ENCODE measurements around the gene BRAF.
"Not testable (repeated sequence)": the region's sequence is repeated elsewhere in the genome, so short reads cannot be mapped to it uniquely, and the experiment has no call there.

DNA sequence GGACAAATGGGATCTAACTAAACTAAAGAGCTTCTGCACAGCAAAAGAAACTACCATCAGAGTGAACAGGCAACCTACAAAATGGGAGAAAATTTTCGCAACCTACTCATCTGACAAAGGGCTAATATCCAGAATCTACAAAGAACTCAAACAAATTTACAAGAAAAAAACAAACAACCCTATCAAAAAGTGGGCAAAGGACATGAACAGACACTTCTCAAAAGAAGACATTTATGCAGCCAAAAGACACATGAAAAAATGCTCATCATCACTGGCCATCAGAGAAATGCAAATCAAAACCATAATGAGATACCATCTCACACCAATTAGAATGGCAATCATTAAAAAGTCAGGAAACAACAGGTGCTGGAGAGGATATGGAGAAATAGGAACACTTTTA lies 159.3 kb downstream of the BRAF start:
- TF ChIP-seq, protein P1, sequence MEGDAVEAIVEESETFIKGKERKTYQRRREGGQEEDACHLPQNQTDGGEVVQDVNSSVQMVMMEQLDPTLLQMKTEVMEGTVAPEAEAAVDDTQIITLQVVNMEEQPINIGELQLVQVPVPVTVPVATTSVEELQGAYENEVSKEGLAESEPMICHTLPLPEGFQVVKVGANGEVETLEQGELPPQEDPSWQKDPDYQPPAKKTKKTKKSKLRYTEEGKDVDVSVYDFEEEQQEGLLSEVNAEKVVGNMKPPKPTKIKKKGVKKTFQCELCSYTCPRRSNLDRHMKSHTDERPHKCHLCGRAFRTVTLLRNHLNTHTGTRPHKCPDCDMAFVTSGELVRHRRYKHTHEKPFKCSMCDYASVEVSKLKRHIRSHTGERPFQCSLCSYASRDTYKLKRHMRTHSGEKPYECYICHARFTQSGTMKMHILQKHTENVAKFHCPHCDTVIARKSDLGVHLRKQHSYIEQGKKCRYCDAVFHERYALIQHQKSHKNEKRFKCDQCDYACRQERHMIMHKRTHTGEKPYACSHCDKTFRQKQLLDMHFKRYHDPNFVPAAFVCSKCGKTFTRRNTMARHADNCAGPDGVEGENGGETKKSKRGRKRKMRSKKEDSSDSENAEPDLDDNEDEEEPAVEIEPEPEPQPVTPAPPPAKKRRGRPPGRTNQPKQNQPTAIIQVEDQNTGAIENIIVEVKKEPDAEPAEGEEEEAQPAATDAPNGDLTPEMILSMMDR (IDR thresholded peaks at IDR 0.05): not testable (repeated sequence)
- not testable (repeated sequence) for TF ChIP-seq POLR2AphosphoS5 (IDR thresholded peaks at IDR 0.05)

All from prostate gland (tissue), 2 donors.